Esophagus muscularis mucosa (tissue), 4 donors: Measurements from ENCODE around the gene TRERF1. TPM values are rescaled to one million over a fixed set of nuclear protein-coding genes. Genes with fewer than 3 reads are reported as not detected.
"Not testable (repeated sequence)": the region's sequence is repeated elsewhere in the genome, so short reads cannot be mapped to it uniquely, and the experiment has no call there.

Experiments used
- DNase-seq: peaks from one replicate; pipeline ENCODE4 v3.0.0-alpha.2; 2017; ENCODE audit errors: extremely low spot score
- H3K27ac ChIP-seq, 4 donors: fragments of 200-600 bp; sonication (generic); replicated peaks in 1 of 4; 1 replicate in 3 of 4; 2 replicates in 1 of 4; pipeline ENCODE4 v1.5.1; 2016 to 2019; ENCODE audit warnings: mild to moderate bottlenecking in 1 of 4
- H3K27me3 ChIP-seq, 4 donors: fragments of 200-600 bp; sonication (generic); one replicate each; pipeline versions ENCODE4 v1.5.1 to v1.6.0; 2016 to 2019
- H3K36me3 ChIP-seq, 4 donors: fragments of 200-600 bp; sonication (generic); one replicate each; pipeline ENCODE4 v1.5.1; 2016 to 2019
- H3K4me1 ChIP-seq, 4 donors: fragments of 200-600 bp; sonication (generic); one replicate each; pipeline ENCODE4 v1.5.1; 2016 to 2019
- H3K4me3 ChIP-seq, 4 donors: fragments of 200-600 bp; sonication (generic); 1 replicate in 2 of 4; 2 replicates in 2 of 4; pipeline ENCODE4 v1.5.1; 2016 to 2019; ENCODE audit warnings: mild to moderate bottlenecking in 4 of 4, moderate library complexity in 1 of 4
- H3K9me3 ChIP-seq, 4 donors: fragments of 200-600 bp; sonication (generic); 1 replicate in 3 of 4; 2 replicates in 1 of 4; pipeline ENCODE4 v1.5.1; 2016 to 2019
- CTCF ChIP-seq, 3 experiments: fragments of 200-600 bp in 2 of 3; fragments of 450-650 bp in 1 of 3; sonication (generic) in 2 of 3; IDR thresholded peaks; one replicate each; pipeline ENCODE4 v1.5.1; 2017 to 2019; ENCODE audit warnings: antibody characterized with exemption in 3 of 3, mild to moderate bottlenecking in 2 of 3, moderate library complexity in 1 of 3
- EP300 ChIP-seq: sonication (generic); formaldehyde crosslinking; IDR thresholded peaks from one replicate; pipeline ENCODE4 v1.6.1; 2017; ENCODE audit warnings: antibody characterized with exemption
- POLR2A ChIP-seq: fragments of 450-650 bp; IDR thresholded peaks from one replicate; pipeline ENCODE4 v1.6.1; 2017; ENCODE audit warnings: antibody characterized with exemption, moderate library complexity, mild to moderate bottlenecking, low read depth
- POLR2AphosphoS5 ChIP-seq, 2 donors: sonication (generic); formaldehyde crosslinking; IDR thresholded peaks; one replicate each; pipeline ENCODE4 v1.6.1; 2017; ENCODE audit warnings: antibody characterized with exemption in 2 of 2
- WGBS: methylation state at CpG from one replicate; pipeline ENCODE4 v1.1.5; 2018; 5-methylcytosine and 5-hydroxymethylcytosine counted together
- intact Hi-C: fragments of 100-400 bp; cut with DNase I; formaldehyde crosslinking; loops from one replicate; pipeline ENCODE4 v1.15.1; 2023
- total RNA-seq, 4 donors: library from RNA; depleted of rRNA; stranded (reverse); fragments of >200 nt; gene quantifications; one replicate each; pipeline versions ENCODE4 v1.1.0 to v1.2.1, GENCODE V29; 2016

TRERF1 gene
- total RNA-seq, 4 donors from 2014 or later: 4.6 to 8.6 (median 6.4) TPM

GRCh38 chr6:42467651-42468050 is 15.9 kb upstream of the TRERF1 start:
- no peak overlapping the region for H3K27ac ChIP-seq
- no peaks in the 10 kb centered on the region for H3K27me3 ChIP-seq
- intact Hi-C loops: no loop called here
- TF ChIP-seq CTCF (IDR thresholded peaks at IDR 0.05) (no peak), POLR2A (no peak), POLR2AphosphoS5 (IDR thresholded peaks at IDR 0.05) (no peak), EP300 (no peak)
- peaks cover 0 to 13% (median 3%) of the 10 kb centered on the region in 4 donors for H3K9me3 ChIP-seq
- DNase-seq: peak; percentile 31
- H3K36me3 ChIP-seq: no peaks in the 10 kb centered on the region
- H3K4me3 ChIP-seq: no peak overlapping the region
- H3K4me1 ChIP-seq: no peaks in the 10 kb centered on the region
- WGBS: 89% methylated on average over 1 of the region's 1 CpG

GRCh38 chr6:42466470-42466869 is 14.7 kb upstream of the TRERF1 start:
- H3K27me3 ChIP-seq, DNase-seq, H3K27ac ChIP-seq, intact Hi-C loops, H3K4me3 ChIP-seq, H3K36me3 ChIP-seq, H3K4me1 ChIP-seq: not testable (repeated sequence)
- peaks cover 0 to 13% (median 3%) of the 10 kb centered on the region in 4 donors for H3K9me3 ChIP-seq
- 91% methylated on average over 10 of the region's 28 CpGs for WGBS

DNA sequence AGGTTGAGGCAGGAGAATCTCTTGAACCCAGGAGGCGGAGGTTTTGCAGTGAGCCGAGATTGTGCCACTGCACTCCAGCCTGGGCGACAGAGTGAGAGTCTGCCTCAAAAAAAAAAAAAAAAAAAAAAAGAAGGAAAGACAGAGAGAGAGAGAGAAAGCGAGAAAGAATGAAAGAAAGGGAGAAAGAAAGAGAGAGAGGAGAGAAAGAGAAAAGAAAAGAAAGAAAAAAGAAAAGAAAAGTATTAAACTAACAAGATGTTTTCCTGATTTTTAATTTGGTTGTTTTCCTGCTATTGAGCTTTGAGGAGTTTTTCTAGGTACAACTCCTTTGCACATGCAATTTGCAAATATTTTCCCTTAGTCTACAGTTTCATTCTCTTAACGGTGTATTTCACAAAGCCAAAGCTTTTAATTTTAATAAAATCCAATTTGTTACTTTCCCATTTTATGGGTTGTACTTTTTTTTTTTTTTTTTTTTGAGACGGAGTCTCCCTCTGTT is 10.8 kb upstream of the TRERF1 start:
- no peaks in the 10 kb centered on the region for H3K4me1 ChIP-seq
- intact Hi-C loops: no loop called here
- WGBS: 93% methylated on average over 6 of the region's 6 CpGs
- no peaks in the 10 kb centered on the region for H3K27me3 ChIP-seq
- H3K4me3 ChIP-seq: no peak overlapping the region
- H3K9me3 ChIP-seq: no peaks in the 10 kb centered on the region
- H3K27ac ChIP-seq: no peak overlapping the region
- no peaks in the 10 kb centered on the region for H3K36me3 ChIP-seq
- TF ChIP-seq POLR2AphosphoS5 (IDR thresholded peaks at IDR 0.05): no peak
- TF ChIP-seq CTCF (IDR thresholded peaks at IDR 0.05): no peak
- TF ChIP-seq EP300: no peak
- TF ChIP-seq POLR2A: no peak
- no peak for DNase-seq

DNA sequence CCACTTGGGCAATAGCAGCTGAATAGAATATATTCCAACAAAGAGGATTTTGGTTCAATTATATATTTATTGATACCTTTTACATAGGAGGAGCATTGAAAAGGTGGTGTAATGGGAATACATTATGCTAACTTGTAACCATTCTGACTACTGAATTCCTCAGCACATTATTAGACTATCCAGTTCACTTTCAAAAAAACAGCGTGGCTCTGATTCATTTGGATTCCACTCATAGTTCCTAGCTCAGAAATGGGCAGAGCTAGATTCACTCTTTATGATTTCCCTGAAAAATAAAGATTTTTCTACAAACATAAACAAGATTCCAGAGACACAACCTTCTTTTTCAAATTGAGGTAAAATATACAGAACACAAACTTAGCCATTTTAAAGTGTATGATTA is 9.2 kb upstream of the TRERF1 start:
- Histone ChIP-seq H3K4me3 (no peak overlapping the region), H3K36me3 (no peaks in the 10 kb centered on the region), H3K9me3 (no peaks in the 10 kb centered on the region), H3K27ac (no peak overlapping the region), H3K4me1 (no peaks in the 10 kb centered on the region), H3K27me3 (no peaks in the 10 kb centered on the region)
- no peak for DNase-seq
- intact Hi-C loops: no loop called here
- TF ChIP-seq EP300 (no peak), POLR2A (no peak), CTCF (IDR thresholded peaks at IDR 0.05) (no peak), POLR2AphosphoS5 (IDR thresholded peaks at IDR 0.05) (no peak)
- 63% methylated on average over 1 of the region's 1 CpG for WGBS

DNA sequence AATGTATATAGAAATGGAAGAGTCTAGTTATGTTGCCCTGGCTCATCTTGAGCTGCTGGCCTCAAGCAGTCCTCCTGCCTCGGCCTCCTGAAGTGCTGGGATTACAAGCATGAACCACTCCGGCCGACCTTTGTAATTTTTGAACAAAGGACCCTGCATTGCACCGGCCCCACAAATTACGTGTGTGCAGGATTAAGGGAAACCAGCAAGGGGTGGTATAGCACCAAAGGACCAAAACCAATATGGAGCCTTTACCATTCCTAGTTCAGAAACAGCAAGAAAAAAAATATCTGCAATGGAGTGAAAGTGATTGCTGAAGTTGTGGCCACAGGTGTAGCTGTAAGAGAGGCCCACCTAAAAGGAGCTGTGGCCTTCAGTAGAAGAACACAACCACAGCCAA is 8.2 kb upstream of the TRERF1 start:
- 86% methylated on average over 5 of the region's 5 CpGs for WGBS
- no peak overlapping the region for H3K4me3 ChIP-seq
- no peak overlapping the region for H3K27ac ChIP-seq
- intact Hi-C loops: loop anchor here (5.0 to 10.0 kb wide), 2 partner anchors 72 to 195 kb away; no protein-coding TSS in a partner anchor
- H3K27me3 ChIP-seq: no peaks in the 10 kb centered on the region
- TF ChIP-seq EP300 (no peak), CTCF (IDR thresholded peaks at IDR 0.05) (no peak), POLR2AphosphoS5 (IDR thresholded peaks at IDR 0.05) (no peak), POLR2A (no peak)
- no peaks in the 10 kb centered on the region for H3K9me3 ChIP-seq
- no peaks in the 10 kb centered on the region for H3K36me3 ChIP-seq
- DNase-seq: no peak
- no peaks in the 10 kb centered on the region for H3K4me1 ChIP-seq
